ENCODE results near the gene CD320.

Gene CD320

DNA sequence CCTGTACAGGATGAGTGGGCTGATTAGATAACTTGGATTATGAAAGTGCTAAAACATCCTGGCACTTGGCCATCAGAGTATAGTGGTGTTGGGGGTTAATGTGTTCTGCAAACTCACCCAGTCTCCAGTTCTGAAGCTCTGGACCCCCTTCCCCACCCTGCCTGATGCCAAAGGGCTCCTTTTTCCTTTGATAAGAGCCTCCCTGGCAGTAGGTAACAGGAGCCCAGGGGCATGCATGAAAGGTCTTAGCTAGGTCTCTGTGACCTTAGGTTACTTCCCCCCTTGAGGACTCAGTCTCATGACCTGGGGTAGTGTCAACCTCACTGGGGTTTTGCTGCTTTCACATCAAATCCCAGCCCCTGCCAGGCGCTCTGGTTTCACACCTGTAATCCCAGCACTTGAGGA, 15.6 kb upstream of the CD320 start:
- TF ChIP-seq TCF12 (IDR thresholded peaks at IDR 0.05; ENCODE audit: low read depth) (no peak), RAD21 (IDR thresholded peaks at IDR 0.05; ENCODE audit: low read depth) (no peak), FOXM1 (IDR thresholded peaks at IDR 0.05; ENCODE audit: borderline replicate concordance, low read depth) (no peak), TAF1 (IDR thresholded peaks at IDR 0.05; ENCODE audit: low read depth) (no peak), NFIC (IDR thresholded peaks at IDR 0.05) (no peak), YY1 (IDR thresholded peaks at IDR 0.05; ENCODE audit: low read depth) (no peak), EGR1 (IDR thresholded peaks at IDR 0.05) (no peak), ZBTB7A (IDR thresholded peaks at IDR 0.05; ENCODE audit: low read depth) (no peak)
- TF ChIP-seq, protein P1, sequence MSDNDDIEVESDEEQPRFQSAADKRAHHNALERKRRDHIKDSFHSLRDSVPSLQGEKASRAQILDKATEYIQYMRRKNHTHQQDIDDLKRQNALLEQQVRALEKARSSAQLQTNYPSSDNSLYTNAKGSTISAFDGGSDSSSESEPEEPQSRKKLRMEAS (IDR thresholded peaks at IDR 0.05), result no peak
- TF ChIP-seq, protein P2, sequence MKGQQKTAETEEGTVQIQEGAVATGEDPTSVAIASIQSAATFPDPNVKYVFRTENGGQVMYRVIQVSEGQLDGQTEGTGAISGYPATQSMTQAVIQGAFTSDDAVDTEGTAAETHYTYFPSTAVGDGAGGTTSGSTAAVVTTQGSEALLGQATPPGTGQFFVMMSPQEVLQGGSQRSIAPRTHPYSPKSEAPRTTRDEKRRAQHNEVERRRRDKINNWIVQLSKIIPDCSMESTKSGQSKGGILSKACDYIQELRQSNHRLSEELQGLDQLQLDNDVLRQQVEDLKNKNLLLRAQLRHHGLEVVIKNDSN (IDR thresholded peaks at IDR 0.05), result no peak

DNA sequence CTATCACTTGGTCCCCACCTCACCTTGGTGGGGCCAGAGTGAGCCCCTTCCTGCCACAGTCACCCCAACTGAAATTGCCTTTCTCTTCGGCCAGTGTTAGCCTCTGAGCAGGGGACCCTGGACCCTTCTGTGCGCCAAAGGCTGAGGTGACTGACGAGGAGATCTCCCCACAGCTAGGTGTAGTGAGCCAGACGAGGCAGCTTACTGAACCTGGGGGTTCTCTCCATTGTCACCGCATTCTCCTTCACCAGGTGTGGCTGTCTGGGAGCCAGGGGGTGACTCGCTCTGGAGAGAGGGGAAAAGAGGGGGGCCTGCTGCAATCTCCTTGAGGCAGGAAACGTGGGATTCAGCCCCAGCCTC, 14.5 kb upstream of the CD320 start:
- TF ChIP-seq TEAD4 (IDR thresholded peaks at IDR 0.05), result no peak
- no peak for TF ChIP-seq YY1 (IDR thresholded peaks at IDR 0.05; ENCODE audit: low read depth)
- no peak for TF ChIP-seq RAD21 (IDR thresholded peaks at IDR 0.05; ENCODE audit: low read depth)
- TF ChIP-seq, protein P1 (IDR thresholded peaks at IDR 0.05), result no peak
- TF ChIP-seq TAF1 (IDR thresholded peaks at IDR 0.05; ENCODE audit: low read depth), result no peak
- no peak for TF ChIP-seq NFIC (IDR thresholded peaks at IDR 0.05)

DNA sequence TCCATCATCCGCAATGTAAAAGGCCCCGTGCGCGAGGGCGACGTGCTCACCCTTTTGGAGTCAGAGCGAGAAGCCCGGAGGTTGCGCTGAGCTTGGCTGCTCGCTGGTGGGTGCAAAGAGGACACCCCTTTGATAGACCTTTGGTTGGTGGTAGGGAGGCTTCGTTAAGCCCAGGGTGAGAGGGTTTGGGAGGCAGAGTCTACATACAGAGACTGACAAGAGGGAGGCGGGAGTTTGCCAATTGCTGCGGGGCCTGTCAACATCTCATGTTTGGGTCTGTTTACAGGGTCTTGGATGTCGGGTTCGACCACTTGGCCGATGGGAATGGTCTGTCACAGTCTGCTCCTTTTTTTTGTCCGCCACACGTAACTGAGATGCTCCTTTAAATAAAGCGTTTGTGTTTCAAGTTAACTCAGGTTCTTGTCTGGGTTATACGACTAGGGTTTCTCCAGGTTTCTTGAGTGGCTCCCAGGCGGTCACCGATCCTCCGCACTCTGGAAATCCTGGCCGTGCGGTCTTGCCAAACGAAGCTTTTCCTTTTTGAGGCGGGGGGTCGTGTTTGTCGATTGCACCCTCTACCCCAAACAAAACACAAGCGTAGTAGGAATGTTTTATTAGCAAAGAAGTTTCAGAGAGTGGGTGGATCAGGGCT, 14.0 kb upstream of the CD320 start:
- TF ChIP-seq CEBPB (IDR thresholded peaks at IDR 0.05) (no peak), YY1 (IDR thresholded peaks at IDR 0.05; ENCODE audit: low read depth) (no peak), FOXM1 (IDR thresholded peaks at IDR 0.05; ENCODE audit: borderline replicate concordance, low read depth) (no peak), TEAD4 (IDR thresholded peaks at IDR 0.05) (no peak), EGR1 (IDR thresholded peaks at IDR 0.05) (no peak), RAD21 (IDR thresholded peaks at IDR 0.05; ENCODE audit: low read depth) (no peak), EP300 (IDR thresholded peaks at IDR 0.05; ENCODE audit: borderline replicate concordance) (no peak), ZBTB7A (IDR thresholded peaks at IDR 0.05; ENCODE audit: low read depth) (no peak), NFIC (IDR thresholded peaks at IDR 0.05) (no peak), TCF12 (IDR thresholded peaks at IDR 0.05; ENCODE audit: low read depth) (no peak), CREB1 (IDR thresholded peaks at IDR 0.05; ENCODE audit: low read depth) (no peak), TAF1 (IDR thresholded peaks at IDR 0.05; ENCODE audit: low read depth) (no peak)
- TF ChIP-seq, protein P3, sequence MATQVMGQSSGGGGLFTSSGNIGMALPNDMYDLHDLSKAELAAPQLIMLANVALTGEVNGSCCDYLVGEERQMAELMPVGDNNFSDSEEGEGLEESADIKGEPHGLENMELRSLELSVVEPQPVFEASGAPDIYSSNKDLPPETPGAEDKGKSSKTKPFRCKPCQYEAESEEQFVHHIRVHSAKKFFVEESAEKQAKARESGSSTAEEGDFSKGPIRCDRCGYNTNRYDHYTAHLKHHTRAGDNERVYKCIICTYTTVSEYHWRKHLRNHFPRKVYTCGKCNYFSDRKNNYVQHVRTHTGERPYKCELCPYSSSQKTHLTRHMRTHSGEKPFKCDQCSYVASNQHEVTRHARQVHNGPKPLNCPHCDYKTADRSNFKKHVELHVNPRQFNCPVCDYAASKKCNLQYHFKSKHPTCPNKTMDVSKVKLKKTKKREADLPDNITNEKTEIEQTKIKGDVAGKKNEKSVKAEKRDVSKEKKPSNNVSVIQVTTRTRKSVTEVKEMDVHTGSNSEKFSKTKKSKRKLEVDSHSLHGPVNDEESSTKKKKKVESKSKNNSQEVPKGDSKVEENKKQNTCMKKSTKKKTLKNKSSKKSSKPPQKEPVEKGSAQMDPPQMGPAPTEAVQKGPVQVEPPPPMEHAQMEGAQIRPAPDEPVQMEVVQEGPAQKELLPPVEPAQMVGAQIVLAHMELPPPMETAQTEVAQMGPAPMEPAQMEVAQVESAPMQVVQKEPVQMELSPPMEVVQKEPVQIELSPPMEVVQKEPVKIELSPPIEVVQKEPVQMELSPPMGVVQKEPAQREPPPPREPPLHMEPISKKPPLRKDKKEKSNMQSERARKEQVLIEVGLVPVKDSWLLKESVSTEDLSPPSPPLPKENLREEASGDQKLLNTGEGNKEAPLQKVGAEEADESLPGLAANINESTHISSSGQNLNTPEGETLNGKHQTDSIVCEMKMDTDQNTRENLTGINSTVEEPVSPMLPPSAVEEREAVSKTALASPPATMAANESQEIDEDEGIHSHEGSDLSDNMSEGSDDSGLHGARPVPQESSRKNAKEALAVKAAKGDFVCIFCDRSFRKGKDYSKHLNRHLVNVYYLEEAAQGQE (IDR thresholded peaks at IDR 0.05; ENCODE audit: low read depth), result no peak
- TF ChIP-seq, protein P1 (IDR thresholded peaks at IDR 0.05), result no peak
- TF ChIP-seq, protein P2 (IDR thresholded peaks at IDR 0.05), result no peak

DNA sequence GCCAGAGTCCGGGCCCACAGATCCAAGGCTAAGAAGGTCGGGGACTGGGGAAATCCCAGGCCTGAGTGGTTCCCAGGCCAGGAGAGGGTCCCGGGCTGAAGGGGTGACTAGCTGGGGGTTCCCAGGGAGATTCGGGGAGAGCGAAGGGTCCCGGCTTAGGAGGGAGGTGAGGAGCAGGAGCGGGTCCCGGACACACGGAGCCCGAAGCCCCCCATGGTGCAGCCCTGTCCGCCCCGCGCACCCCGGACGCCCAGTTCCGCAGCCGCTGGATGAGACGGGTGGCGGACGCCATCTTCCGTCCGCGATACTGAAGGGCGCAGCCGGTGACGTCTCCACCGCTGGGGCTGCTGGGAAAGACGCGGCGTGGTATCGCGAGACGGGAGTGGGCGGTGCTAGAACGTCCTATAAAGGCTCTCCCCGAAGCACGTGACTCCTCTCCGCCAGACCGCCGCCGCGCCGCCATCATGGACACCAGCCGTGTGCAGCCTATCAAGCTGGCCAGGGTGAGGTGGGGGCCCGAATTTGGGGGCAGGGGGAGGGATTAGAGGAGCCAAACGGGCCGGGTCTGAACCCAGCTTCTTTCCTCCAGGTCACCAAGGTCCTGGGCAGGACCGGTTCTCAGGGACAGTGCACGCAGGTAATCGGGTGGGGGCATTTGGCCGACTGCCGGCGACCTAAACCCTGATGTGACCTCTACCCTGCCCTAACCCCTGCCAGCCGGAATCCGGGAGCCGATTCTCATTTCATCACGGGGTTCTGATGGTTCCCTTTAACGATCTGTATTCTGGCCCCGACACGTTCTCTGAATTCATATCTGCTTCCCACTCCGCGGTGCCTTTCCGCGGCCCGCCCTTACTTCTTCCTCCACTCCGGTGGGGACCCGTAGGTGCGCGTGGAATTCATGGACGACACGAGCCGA, 13.2 kb upstream of the CD320 start, which contains the start of the genes NDUFA7 and RPS28:
TSS of gene NDUFA7 (minus strand) at position 309 of the 919 bp plus-strand sequence. CDS start at position 292, 17 bp downstream.
TSS of gene RPS28 (plus strand) at position 430 of the 919 bp plus-strand sequence. CDS start at position 465, 35 bp downstream.
- TF ChIP-seq EGR1 (IDR thresholded peaks at IDR 0.05), result no peak
- TF ChIP-seq YY1 (IDR thresholded peaks at IDR 0.05; ENCODE audit: low read depth), result peak; percentile 96
- TF ChIP-seq, protein P1 (IDR thresholded peaks at IDR 0.05), result peak; percentile 90
- TF ChIP-seq FOXM1 (IDR thresholded peaks at IDR 0.05; ENCODE audit: borderline replicate concordance, low read depth), result no peak
- TF ChIP-seq ZBTB7A (IDR thresholded peaks at IDR 0.05; ENCODE audit: low read depth), result no peak; the same call in 1 of the 2 replicates
- TF ChIP-seq RAD21 (IDR thresholded peaks at IDR 0.05; ENCODE audit: low read depth), result no peak
- TF ChIP-seq, protein P3 (IDR thresholded peaks at IDR 0.05; ENCODE audit: low read depth), result no peak
- TF ChIP-seq EP300 (IDR thresholded peaks at IDR 0.05; ENCODE audit: borderline replicate concordance), result 0 out of 2 replicates have a peak, but pooled peaks have one; percentile 21
- peak; percentile 91 for TF ChIP-seq CREB1 (IDR thresholded peaks at IDR 0.05; ENCODE audit: low read depth)
- no peak for TF ChIP-seq TEAD4 (IDR thresholded peaks at IDR 0.05)
- no peak for TF ChIP-seq CEBPB (IDR thresholded peaks at IDR 0.05)
- TF ChIP-seq TAF1 (IDR thresholded peaks at IDR 0.05; ENCODE audit: low read depth), result peak; percentile 99
- TF ChIP-seq TCF12 (IDR thresholded peaks at IDR 0.05; ENCODE audit: low read depth), result peak; percentile 49
- TF ChIP-seq NFIC (IDR thresholded peaks at IDR 0.05), result peak; percentile 6; the same call in 1 of the 2 replicates
- TF ChIP-seq, protein P2 (IDR thresholded peaks at IDR 0.05), result peak; percentile 96
